MCF 10A (cell line): ENCODE results near the gene STK11. TPM values are rescaled to one million over a fixed set of nuclear protein-coding genes. Genes with fewer than 3 reads are reported as not detected.

Experiments
- BruUV-seq: library from RNA; stranded (reverse); fragments of 400-500 nt; replicated peaks from 2 replicates; lab custom pipeline; 2021; lab: Mats Ljungman, UMichigan
- CTCF ChIA-PET: fragments of 300-600 bp; sonication (Branson Sonifier 250); formaldehyde crosslinking; extraction: SDS; loops from one replicate; lab custom pipeline; 2021; ENCODE audit warnings: antibody characterized with exemption, inconsistent platforms; lab: Yijun Ruan, JAX
- POLR2A ChIA-PET: fragments of 300-600, 350-650 bp; sonication (Branson Sonifier 250); formaldehyde crosslinking; extraction: SDS; loops from one replicate; lab custom pipeline; 2020; ENCODE audit warnings: antibody characterized with exemption, inconsistent platforms; lab: Yijun Ruan, JAX
- DNase-seq: peaks from one replicate; pipeline ENCODE4 v3.0.0-alpha.2; 2018; ENCODE audit not compliant: unreplicated experiment
- H3K27ac Mint-ChIP-seq: one replicate; pipeline ENCODE4 v1.8.0; 2022; ENCODE audit warnings: mild to moderate bottlenecking, low read depth, mixed read lengths; ENCODE audit not compliant: unreplicated experiment
- H3K27me3 Mint-ChIP-seq: one replicate; pipeline ENCODE4 v1.8.0; 2022; ENCODE audit warnings: mixed read lengths; ENCODE audit not compliant: insufficient read depth, unreplicated experiment
- H3K36me3 Mint-ChIP-seq: one replicate; pipeline ENCODE4 v1.8.0; 2022; ENCODE audit warnings: mild to moderate bottlenecking, moderate library complexity, mixed read lengths; ENCODE audit not compliant: insufficient read depth, unreplicated experiment
- H3K4me1 Mint-ChIP-seq: one replicate; pipeline ENCODE4 v1.8.0; 2022; ENCODE audit warnings: mixed read lengths; ENCODE audit not compliant: insufficient read depth, unreplicated experiment
- H3K4me3 Mint-ChIP-seq: one replicate; pipeline ENCODE4 v1.8.0; 2022; ENCODE audit warnings: mild to moderate bottlenecking, moderate library complexity, mixed read lengths; ENCODE audit not compliant: unreplicated experiment
- H3K9me3 Mint-ChIP-seq: one replicate; pipeline ENCODE4 v1.8.0; 2022; ENCODE audit warnings: mixed read lengths; ENCODE audit not compliant: unreplicated experiment
- CTCF ChIP-seq: fragments of 200-600 bp; IDR thresholded peaks from one replicate; pipeline ENCODE4 v1.8.0; 2022; ENCODE audit warnings: antibody characterized with exemption, mild to moderate bottlenecking; ENCODE audit not compliant: unreplicated experiment
- intact Hi-C: fragments of 100-400 bp; cut with micrococcal nuclease; formaldehyde crosslinking; loops from 2 replicates; pipeline ENCODE4 v1.14.1; 2022
- total RNA-seq: library from RNA; stranded (reverse); gene quantifications from 2 replicates; pipeline ENCODE4 v1.2.3, GENCODE V29; 2022

The STK11 gene
- total RNA-seq, 1 experiment from 2014 or later = 65.6 TPM

GRCh38 chr19:1271528-1272422 lies 66.2 kb downstream of the STK11 start:
- no peak for TF ChIP-seq CTCF
- Mint-ChIP-seq H3K27me3 (no peaks in the 10 kb centered on the region), H3K4me1 (peaks cover 21% of the 10 kb centered on the region), H3K9me3 (no peaks in the 10 kb centered on the region), H3K4me3 (peak overlapping the region; percentile 84), H3K27ac (no peak overlapping the region), H3K36me3 (peaks cover 72% of the 10 kb centered on the region)
- no TSS peak for BruUV-seq
- intact Hi-C loops = loop anchor here (10.0 kb wide), 1 partner anchor 113 kb away; the partner anchor contains the start of gene NDUFS7
- CTCF ChIA-PET = interaction anchor here (0.5 to 0.7 kb wide), 3 partner anchors 39 to 243 kb away, joined by 3 read pairs; no protein-coding TSS in a partner anchor
- no peak for DNase-seq
- POLR2A ChIA-PET = interaction anchor here (0.5 to 2.9 kb wide), 4 partner anchors 10 to 1057 kb away, joined by 3 to 15 read pairs (median 4); partner anchors contain the start of genes LSM7 and SPPL2B

- intact Hi-C loops = loop anchor here (10.0 kb wide), 1 partner anchor 112 kb away; the partner anchor contains the start of gene NDUFS7
- peak overlapping the region; percentile 77 for H3K4me3 Mint-ChIP-seq
- TSS peak; percentile 3 for BruUV-seq
- peaks cover 73% of the 10 kb centered on the region for H3K36me3 Mint-ChIP-seq
- H3K27me3 Mint-ChIP-seq = no peaks in the 10 kb centered on the region
- no peaks in the 10 kb centered on the region for H3K9me3 Mint-ChIP-seq
- no peak overlapping the region for H3K27ac Mint-ChIP-seq
- no peak for DNase-seq
- ChIA-PET CTCF (interaction anchor here (0.5 to 1.9 kb wide), 2 partner anchors 28 to 55 kb away, joined by 3 to 20 read pairs; no protein-coding TSS in a partner anchor), POLR2A (interaction anchor here (0.5 to 2.9 kb wide), 7 partner anchors 11 to 159 kb away, joined by 3 to 15 read pairs (median 5); no protein-coding TSS in a partner anchor)
- H3K4me1 Mint-ChIP-seq = peaks cover 24% of the 10 kb centered on the region
- TF ChIP-seq CTCF = no peak
Measured at GRCh38 chr19:1272423-1273262, 67.1 kb downstream of the STK11 start.

GRCh38 chr19:1273263-1274041 lies 67.9 kb downstream of the STK11 start:
- Mint-ChIP-seq H3K4me1 (peaks cover 18% of the 10 kb centered on the region), H3K36me3 (peaks cover 80% of the 10 kb centered on the region), H3K4me3 (peak overlapping the region; percentile 77), H3K27me3 (no peaks in the 10 kb centered on the region), H3K27ac (no peak overlapping the region), H3K9me3 (no peaks in the 10 kb centered on the region)
- intact Hi-C loops = loop anchor here (10.0 kb wide), 1 partner anchor 111 kb away; the partner anchor contains the start of gene NDUFS7
- no TSS peak for BruUV-seq
- POLR2A ChIA-PET = interaction anchor here (0.5 to 2.9 kb wide), 12 partner anchors 11 to 698 kb away, joined by 3 to 15 read pairs (median 3); partner anchors contain the start of gene ATP5F1D
- no peak for TF ChIP-seq CTCF
- CTCF ChIA-PET = interaction anchor here (0.8 to 1.9 kb wide), 3 partner anchors 29 to 177 kb away, joined by 3 to 20 read pairs (median 5); no protein-coding TSS in a partner anchor
- DNase-seq = no peak
